D721Med (cell line): ENCODE data around the gene BRME1.

Experiments
- DNase-seq: peaks from one replicate; pipeline ENCODE4 v3.0.0; 2011; ENCODE audit warnings: low spot score; ENCODE audit not compliant: insufficient read length
- FAIRE-seq: peaks from 2 replicates; lab custom pipeline; 2011; peaks lifted over from hg19 to GRCh38; lab: Jason Lieb, UNC
- TF ChIP-seq, protein P1 (sequence below): IDR thresholded peaks from 2 replicates; pipeline ENCODE4 v1.5.1; 2012; ENCODE audit warnings: mild to moderate bottlenecking, control low read depth; ENCODE audit not compliant: insufficient read depth; ENCODE audit errors: missing control alignments

BRME1 gene

DNA sequence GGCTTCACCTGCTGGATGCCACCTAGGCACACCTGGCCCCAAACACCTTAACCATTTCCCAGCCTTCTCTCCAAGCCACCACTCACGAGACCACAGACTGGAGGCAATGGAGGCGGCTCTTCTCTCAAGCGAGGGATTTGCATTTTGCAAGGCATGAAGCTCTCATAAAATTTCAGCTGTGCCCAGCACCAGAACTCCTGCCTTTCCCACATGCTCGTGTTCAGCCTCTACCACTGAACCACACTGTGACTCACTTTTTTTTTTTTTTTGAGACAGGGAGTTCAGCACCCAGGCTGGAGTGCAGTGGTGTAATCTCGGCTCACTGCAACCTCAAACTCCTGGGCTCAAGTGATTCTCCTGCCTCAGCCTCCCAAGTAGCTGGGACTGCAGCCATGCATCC, 18.4 kb downstream of the BRME1 start:
- FAIRE-seq (no peak), DNase-seq (no peak)
- TF ChIP-seq, protein P1, sequence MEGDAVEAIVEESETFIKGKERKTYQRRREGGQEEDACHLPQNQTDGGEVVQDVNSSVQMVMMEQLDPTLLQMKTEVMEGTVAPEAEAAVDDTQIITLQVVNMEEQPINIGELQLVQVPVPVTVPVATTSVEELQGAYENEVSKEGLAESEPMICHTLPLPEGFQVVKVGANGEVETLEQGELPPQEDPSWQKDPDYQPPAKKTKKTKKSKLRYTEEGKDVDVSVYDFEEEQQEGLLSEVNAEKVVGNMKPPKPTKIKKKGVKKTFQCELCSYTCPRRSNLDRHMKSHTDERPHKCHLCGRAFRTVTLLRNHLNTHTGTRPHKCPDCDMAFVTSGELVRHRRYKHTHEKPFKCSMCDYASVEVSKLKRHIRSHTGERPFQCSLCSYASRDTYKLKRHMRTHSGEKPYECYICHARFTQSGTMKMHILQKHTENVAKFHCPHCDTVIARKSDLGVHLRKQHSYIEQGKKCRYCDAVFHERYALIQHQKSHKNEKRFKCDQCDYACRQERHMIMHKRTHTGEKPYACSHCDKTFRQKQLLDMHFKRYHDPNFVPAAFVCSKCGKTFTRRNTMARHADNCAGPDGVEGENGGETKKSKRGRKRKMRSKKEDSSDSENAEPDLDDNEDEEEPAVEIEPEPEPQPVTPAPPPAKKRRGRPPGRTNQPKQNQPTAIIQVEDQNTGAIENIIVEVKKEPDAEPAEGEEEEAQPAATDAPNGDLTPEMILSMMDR, result no peak

DNA sequence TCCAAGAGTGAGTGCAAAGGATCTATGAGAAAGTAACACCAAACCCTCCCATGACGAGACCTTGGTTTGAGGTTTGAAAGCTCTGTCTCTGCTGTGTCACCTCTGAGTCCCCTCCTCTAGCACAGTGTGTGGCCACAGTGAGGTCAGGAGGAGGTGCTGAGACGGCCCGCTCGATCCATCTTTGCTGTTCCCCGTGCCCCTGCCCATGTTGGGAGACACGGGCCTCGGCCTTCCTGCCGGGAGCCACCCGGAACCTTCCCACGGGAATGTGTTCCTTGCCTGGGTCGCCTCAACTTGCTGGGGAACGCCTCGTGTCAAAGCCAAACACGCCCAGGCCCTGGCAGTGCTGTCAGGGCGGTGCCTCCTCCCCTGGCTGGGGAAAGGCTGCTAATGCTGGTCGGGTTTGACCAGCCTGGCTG, 18.9 kb downstream of the BRME1 start:
- TF ChIP-seq, protein P1, result no peak
- DNase-seq (no peak), FAIRE-seq (no peak)

DNA sequence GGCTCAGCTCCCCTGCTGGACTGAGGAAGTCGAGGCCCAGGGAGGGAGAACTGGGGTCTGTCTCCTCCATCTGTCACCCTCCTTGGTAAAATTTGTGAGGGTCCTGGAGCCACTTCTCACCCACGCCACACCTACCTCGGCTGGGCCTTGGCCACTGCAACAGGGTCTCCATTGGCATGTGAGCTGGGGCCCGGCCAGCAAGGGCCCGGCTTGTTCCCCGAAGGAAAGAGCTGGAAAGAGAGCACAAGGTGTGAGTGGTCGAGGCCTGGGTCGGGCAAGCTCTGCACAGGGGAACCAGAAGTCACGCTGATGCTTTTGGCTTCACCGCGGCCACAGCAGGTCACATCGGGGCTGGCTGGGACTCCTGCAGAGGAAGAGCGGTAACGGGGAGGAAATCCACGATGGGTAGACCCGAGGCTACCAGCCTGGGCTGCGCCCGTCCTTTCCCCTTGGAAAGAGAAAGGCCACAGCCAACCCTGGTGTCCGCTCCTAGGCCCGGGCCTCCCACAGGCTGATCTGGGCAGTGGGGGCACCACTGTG, 20.0 kb downstream of the BRME1 start:
- TF ChIP-seq, protein P1, result no peak
- DNase-seq (no peak), FAIRE-seq (no peak)

DNA sequence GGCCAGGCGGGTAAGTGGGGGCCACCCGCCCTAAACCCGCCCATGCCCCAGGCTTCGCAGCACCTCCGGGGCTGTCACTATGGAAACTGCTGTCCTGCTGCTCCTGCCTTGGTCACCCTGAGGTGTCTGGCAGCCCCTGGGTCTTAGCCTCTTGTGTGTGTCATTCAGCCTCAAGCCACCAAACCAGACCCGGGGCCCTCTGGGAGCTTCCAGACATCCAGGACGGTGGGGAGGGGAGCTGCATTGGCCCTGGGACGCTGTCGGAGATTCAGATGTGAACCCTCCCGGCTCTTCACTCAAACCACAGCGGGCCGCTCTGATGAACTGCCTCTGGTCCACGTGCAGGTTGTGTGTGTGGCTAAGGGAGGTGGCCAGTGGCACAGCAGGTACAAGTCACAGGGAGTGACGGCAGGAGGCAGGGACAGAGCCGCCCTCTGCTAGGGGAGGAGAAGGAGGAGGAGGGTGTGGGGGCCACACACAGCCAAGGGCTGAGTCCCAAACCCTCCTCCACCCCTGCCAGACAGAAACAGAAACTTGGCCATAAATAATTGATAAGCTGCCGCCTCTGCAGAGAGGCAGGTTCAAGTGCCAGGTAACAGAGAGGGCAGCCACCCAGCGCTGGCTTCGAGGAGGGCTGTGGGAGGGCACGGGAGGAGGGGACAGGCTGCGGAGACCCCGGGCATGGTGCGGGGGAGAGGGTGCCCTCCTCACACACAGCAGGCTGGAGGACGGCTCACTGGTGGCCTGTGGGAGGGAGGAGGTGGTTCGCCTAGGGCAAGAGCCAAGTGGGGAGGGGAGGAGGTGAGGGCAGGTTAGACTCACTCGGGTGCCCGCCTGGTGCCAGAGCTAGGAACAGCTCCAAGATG, 21.0 kb downstream of the BRME1 start:
- TF ChIP-seq, protein P1, result no peak
- DNase-seq, result no peak
- FAIRE-seq, result no peak

DNA sequence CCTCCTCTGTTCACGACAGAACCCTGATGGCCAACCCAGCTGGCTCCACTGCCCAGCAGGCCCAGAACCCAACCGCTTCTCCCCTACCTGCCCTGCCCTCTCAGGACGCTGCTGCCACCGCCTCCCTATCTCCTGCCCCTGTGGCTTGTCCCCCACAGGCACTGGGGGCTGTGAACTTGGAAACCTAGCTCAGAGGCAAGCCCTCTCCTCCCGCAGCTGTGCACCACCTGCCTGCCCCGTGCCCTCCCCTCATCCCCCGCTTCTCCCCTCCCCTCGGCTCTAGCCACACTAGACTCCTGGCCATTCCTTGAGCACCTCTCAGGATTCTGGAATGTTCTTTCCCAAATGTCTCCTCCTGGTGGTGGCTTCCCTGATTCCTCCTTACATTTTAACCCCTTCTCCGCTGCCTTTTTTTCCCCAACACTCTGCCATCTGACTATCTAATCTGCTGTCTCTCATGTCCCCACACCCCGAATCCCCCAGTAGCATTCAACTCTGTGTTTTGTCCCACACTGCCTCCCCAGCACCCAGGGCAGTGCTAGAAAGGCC, 22.3 kb downstream of the BRME1 start:
- TF ChIP-seq, protein P1, result peak; percentile 1
- FAIRE-seq (no peak), DNase-seq (no peak)

DNA sequence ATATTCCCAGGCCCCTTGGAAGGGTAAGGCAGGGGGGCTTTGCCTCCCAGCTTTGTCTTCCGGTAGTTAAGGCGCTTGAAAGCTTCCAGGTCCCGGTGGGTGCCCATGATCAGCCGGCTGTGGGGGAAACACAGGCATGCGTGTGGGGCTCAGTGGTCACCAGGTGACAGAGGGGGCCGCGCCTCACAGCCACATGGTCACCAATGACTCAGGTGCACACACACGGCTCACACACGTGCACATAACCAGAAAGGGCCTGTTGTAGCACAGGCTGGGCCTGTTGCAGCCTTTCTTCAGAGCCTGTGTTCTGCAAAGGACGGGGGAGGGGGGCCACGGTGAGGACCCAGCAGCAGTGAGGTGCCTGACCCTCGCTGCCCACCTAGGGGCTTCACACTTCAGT, 23.1 kb downstream of the BRME1 start:
- no peak for FAIRE-seq
- TF ChIP-seq, protein P1, result no peak
- DNase-seq, result no peak

DNA sequence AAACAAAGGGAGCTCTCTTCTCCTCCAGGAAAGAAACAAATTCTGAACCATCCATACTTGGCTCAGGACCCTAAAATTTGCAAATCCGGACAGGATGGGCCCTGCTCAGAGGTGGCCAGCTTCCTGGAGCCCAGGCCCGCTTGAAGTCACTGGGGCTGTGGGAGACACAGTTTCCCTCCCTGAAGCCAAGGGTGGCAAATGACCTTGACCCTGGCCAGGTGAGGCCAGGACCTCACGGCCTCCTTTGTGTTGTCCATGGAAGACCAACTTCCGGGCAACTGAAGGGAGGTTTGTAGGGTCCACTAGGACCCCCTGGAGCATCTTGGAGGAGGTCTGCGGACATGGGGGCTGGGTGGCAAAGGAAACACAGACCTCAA, 23.5 kb downstream of the BRME1 start:
- FAIRE-seq, result no peak
- DNase-seq, result no peak
- TF ChIP-seq, protein P1, result no peak
